Measurements from ENCODE around the gene GTF2A2.
"Not testable (repeated sequence)": the region's sequence is repeated elsewhere in the genome, so short reads cannot be mapped to it uniquely, and the experiment has no call there.

GTF2A2 gene

GRCh38 chr15:59644756-59645155, 12.6 kb downstream of the GTF2A2 start:
- H3K36me3 Mint-ChIP-seq, result peaks cover 96% of the 10 kb centered on the region
- no peaks in the 10 kb centered on the region for H3K9me3 Mint-ChIP-seq
- peaks cover 13% of the 10 kb centered on the region for H3K4me1 Mint-ChIP-seq
- peak overlapping the region; percentile 1 for H3K27ac Mint-ChIP-seq
- ATAC-seq, result peak; percentile 50
- H3K4me3 Mint-ChIP-seq, result no peak overlapping the region
- no peak for DNase-seq (ENCODE audit: low spot score in 2 of 2)

- ATAC-seq (no peak), DNase-seq (ENCODE audit: low spot score in 2 of 2) (no peak)
- no peak overlapping the region for H3K27ac Mint-ChIP-seq
- peaks cover 13% of the 10 kb centered on the region for H3K4me1 Mint-ChIP-seq
- H3K36me3 Mint-ChIP-seq, result peaks cover 95% of the 10 kb centered on the region
- H3K9me3 Mint-ChIP-seq, result no peaks in the 10 kb centered on the region
- no peak overlapping the region for H3K4me3 Mint-ChIP-seq
Measured at GRCh38 chr15:59642351-59642750, 15.0 kb downstream of the GTF2A2 start.

- H3K9me3 Mint-ChIP-seq; H3K4me1 Mint-ChIP-seq; ATAC-seq; H3K4me3 Mint-ChIP-seq; H3K27ac Mint-ChIP-seq; DNase-seq (ENCODE audit: low spot score in 2 of 2): not testable (repeated sequence)
- H3K36me3 Mint-ChIP-seq, result peaks cover 54% of the 10 kb centered on the region
Measured at GRCh38 chr15:59637507-59637906, 19.8 kb downstream of the GTF2A2 start.

DNA sequence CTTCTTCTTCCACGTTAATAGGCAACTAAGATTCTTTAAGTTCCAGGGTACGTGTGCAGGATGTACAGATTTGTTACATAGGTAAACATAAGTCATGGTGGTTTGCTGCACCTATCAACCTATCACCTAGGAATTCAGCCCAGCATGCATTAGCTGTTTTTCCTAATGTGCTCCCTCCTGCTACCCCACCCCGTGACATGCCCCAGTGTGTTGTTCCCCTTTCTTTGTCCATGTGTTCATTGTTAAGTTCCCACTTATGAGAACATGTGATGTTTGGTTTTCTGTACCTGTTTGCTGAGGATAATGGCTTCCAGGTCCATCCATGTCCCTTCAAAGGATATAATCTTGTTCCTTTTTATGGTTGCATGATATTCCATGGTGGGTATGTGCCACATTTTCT, 21.1 kb downstream of the GTF2A2 start:
- Mint-ChIP-seq H3K4me1 (no peaks in the 10 kb centered on the region), H3K9me3 (no peaks in the 10 kb centered on the region), H3K27ac (peak overlapping the region; percentile 29), H3K4me3 (no peak overlapping the region), H3K36me3 (peaks cover 41% of the 10 kb centered on the region)
- DNase-seq (ENCODE audit: low spot score in 2 of 2) (no peak), ATAC-seq (no peak)

- DNase-seq (ENCODE audit: low spot score in 2 of 2) (no peak), ATAC-seq (no peak)
- Mint-ChIP-seq H3K36me3 (peaks cover 8% of the 10 kb centered on the region), H3K4me1 (no peaks in the 10 kb centered on the region), H3K4me3 (no peak overlapping the region), H3K9me3 (no peaks in the 10 kb centered on the region), H3K27ac (no peak overlapping the region)
Measured at GRCh38 chr15:59632714-59633113, 24.6 kb downstream of the GTF2A2 start.

GRCh38 chr15:59622289-59622688, 35.0 kb downstream of the GTF2A2 start:
- DNase-seq (ENCODE audit: low spot score in 2 of 2), result peak; percentile 9 to 75
- H3K9me3 Mint-ChIP-seq, result no peaks in the 10 kb centered on the region
- peak; percentile 94 for ATAC-seq
- H3K27ac Mint-ChIP-seq, result no peak overlapping the region
- H3K36me3 Mint-ChIP-seq, result no peaks in the 10 kb centered on the region
- H3K4me1 Mint-ChIP-seq, result no peaks in the 10 kb centered on the region
- H3K4me3 Mint-ChIP-seq, result no peak overlapping the region

DNA sequence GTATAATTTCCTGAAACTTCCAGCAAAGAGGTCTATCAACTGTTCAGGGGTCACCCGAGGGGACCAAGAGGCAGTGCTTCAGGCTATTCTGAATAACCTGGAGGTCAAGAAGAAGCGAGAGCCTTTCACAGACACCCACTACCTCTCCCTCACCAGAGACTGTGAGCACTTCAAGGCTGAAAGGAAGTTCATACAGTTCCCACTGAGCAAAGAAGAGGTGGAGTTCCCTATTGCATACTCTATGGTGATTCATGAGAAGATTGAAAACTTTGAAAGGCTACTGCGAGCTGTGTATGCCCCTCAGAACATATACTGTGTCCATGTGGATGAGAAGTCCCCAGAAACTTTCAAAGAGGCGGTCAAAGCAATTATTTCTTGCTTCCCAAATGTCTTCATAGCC, 38.9 kb downstream of the GTF2A2 start:
- Mint-ChIP-seq H3K4me1 (peaks cover 5% of the 10 kb centered on the region), H3K36me3 (no peaks in the 10 kb centered on the region), H3K9me3 (no peaks in the 10 kb centered on the region), H3K27ac (no peak overlapping the region), H3K4me3 (no peak overlapping the region)
- DNase-seq (ENCODE audit: low spot score in 2 of 2) (no peak), ATAC-seq (no peak)

- Mint-ChIP-seq H3K9me3 (no peaks in the 10 kb centered on the region), H3K27ac (no peak overlapping the region), H3K36me3 (no peaks in the 10 kb centered on the region), H3K4me3 (no peak overlapping the region), H3K4me1 (peaks cover 6% of the 10 kb centered on the region)
- DNase-seq (ENCODE audit: low spot score in 2 of 2) (no peak), ATAC-seq (no peak)
Measured at GRCh38 chr15:59616379-59616778, 40.9 kb downstream of the GTF2A2 start.

- Mint-ChIP-seq H3K4me1 (peaks cover 11% of the 10 kb centered on the region), H3K9me3 (peaks cover 3% of the 10 kb centered on the region), H3K36me3 (no peaks in the 10 kb centered on the region), H3K27ac (no peak overlapping the region), H3K4me3 (no peak overlapping the region)
- DNase-seq (ENCODE audit: low spot score in 2 of 2) (no peak), ATAC-seq (no peak)
Measured at GRCh38 chr15:59615661-59616060, 41.7 kb downstream of the GTF2A2 start.

GRCh38 chr15:59614153-59614552, 43.2 kb downstream of the GTF2A2 start:
- ATAC-seq (no peak), DNase-seq (ENCODE audit: low spot score in 2 of 2) (no peak)
- no peak overlapping the region for H3K27ac Mint-ChIP-seq
- peaks cover 11% of the 10 kb centered on the region for H3K4me1 Mint-ChIP-seq
- H3K9me3 Mint-ChIP-seq, result peaks cover 3% of the 10 kb centered on the region
- H3K4me3 Mint-ChIP-seq, result no peak overlapping the region
- H3K36me3 Mint-ChIP-seq, result no peaks in the 10 kb centered on the region

DNA sequence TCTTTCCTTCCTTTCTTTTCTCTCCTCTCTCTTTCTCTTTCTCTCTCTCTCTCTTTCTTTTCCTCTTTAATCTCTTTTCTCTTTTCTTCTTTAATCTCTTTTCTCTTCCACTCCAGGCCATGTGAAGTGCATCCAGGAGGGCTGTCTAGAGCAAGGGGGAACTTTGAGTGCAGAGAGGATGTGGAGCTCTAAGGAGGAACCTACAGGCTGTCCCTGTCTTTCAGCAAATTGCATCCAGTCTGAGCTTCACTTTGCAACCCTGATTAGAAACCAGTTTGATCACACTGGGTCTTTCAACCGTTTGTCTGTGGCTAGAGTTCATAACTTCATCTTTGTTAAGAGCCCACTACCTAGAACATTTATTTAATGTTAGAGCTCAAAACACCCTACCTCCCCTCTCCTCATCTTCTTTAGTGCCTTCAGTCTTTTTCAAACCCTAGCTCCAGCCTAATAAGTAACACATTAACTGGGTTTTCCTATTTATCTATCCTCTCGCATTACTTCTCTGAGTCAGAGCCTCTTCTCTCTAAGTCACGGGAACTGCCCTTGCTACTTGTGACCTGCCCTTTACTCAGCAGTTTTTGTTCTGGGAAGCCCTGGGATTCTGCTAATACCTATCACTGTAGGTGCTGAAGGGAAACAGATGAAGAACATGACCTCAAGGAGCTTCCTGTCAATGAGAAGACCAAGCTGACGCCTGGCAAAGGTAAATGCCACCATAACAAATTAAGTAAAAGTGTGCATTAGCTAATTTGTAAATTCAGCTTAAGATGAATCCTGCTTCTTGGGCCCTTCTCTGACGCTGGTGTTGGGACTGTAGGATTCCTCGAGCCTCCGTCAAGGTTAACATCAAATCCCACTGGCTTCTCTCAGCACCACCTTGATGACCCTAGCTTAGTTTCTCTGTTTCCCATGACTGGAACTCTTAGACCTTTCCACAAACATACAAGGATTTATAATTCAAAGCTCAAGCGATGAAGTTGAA, 45.7 kb downstream of the GTF2A2 start, which contains the start of gene GCNT3:
GCNT3 (plus strand) TSS at position 508 of the 985 bp plus-strand sequence. CDS start 6,456 bp downstream, outside the sequence.
- DNase-seq (ENCODE audit: low spot score in 2 of 2) (no peak), ATAC-seq (no peak)
- peaks cover 3% of the 10 kb centered on the region for H3K9me3 Mint-ChIP-seq
- H3K4me1 Mint-ChIP-seq, result peaks cover 11% of the 10 kb centered on the region
- H3K36me3 Mint-ChIP-seq, result no peaks in the 10 kb centered on the region
- no peak within 1 kb of the TSS for H3K4me3 Mint-ChIP-seq
- peak within 1 kb of the TSS; percentile 18 for H3K27ac Mint-ChIP-seq

DNA sequence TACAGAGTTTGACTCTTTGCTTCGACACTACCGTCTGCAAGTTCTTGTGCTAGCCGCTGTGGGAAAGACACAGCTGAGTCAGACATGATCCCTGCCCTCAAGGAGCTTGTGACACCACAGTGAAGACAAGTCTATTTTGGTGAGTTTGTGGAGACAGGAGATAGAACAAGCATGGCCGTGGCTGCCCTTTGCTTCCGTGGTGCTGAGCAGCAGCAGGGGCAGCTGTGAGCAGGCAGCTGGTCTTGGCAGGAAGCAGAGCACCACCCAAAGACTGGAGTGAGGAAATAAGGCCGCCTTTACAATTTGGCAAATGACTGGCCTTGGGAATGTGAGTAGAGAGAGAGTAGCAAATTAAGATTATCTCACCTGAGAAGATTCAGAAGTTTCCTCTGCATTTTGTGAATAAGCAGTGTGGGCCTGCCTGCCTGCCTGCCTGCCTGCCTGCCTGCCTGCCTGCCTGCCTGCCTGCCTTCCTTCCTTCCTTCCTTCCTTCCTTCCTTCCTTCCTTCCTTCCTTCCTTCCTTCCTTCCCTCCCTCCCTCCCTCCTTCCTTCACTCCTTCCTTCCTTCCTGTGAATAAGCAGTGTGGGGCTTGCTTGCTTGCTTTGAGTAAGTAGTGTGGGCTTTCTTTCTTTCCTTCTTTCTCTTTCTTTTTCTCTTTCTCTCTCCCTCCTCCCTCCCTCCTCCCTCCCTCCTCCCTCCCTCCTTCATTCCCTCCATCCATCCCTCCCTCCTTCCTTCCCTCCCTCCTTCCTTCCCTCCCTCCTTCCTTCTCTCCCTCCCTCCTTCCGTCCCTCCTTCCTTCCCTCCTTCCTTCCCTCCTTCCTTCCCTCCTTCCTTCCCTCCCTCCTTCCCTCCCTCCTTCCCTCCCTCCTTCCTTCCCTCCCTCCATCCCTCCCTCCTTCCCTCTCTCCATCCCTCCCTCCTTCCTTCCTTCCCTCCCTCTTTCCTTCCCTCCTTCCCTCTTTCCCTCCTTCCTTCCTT, 47.3 kb downstream of the GTF2A2 start:
- no peak overlapping the region for H3K27ac Mint-ChIP-seq

GRCh38 chr15:59605994-59606393, 51.3 kb downstream of the GTF2A2 start:
- peaks cover 1% of the 10 kb centered on the region for H3K4me1 Mint-ChIP-seq
- no peak overlapping the region for H3K4me3 Mint-ChIP-seq
- no peak for ATAC-seq
- no peak for DNase-seq (ENCODE audit: low spot score in 2 of 2)
- no peak overlapping the region for H3K27ac Mint-ChIP-seq
- peaks cover 8% of the 10 kb centered on the region for H3K9me3 Mint-ChIP-seq
- H3K36me3 Mint-ChIP-seq, result no peaks in the 10 kb centered on the region

More for the DNA sequence above, 47.3 kb downstream of the GTF2A2 start:
- DNase-seq (ENCODE audit: low spot score in 2 of 2) (no peak), ATAC-seq (no peak)
- H3K4me3 Mint-ChIP-seq, result no peak overlapping the region
- peaks cover 3% of the 10 kb centered on the region for H3K9me3 Mint-ChIP-seq
- no peaks in the 10 kb centered on the region for H3K36me3 Mint-ChIP-seq
- peaks cover 7% of the 10 kb centered on the region for H3K4me1 Mint-ChIP-seq

- no peak for DNase-seq (ENCODE audit: low spot score in 2 of 2)
- no peak overlapping the region for H3K27ac Mint-ChIP-seq
- no peaks in the 10 kb centered on the region for H3K36me3 Mint-ChIP-seq
- H3K4me1 Mint-ChIP-seq, result no peaks in the 10 kb centered on the region
- H3K9me3 Mint-ChIP-seq, result no peaks in the 10 kb centered on the region
- ATAC-seq, result no peak
- no peak overlapping the region for H3K4me3 Mint-ChIP-seq
Measured at GRCh38 chr15:59598461-59598860, 58.9 kb downstream of the GTF2A2 start.

GRCh38 chr15:59596640-59597039, 60.7 kb downstream of the GTF2A2 start:
- no peak for DNase-seq (ENCODE audit: low spot score in 2 of 2)
- Mint-ChIP-seq H3K27ac (no peak overlapping the region), H3K4me3 (no peak overlapping the region), H3K4me1 (peaks cover 1% of the 10 kb centered on the region), H3K9me3 (no peaks in the 10 kb centered on the region), H3K36me3 (no peaks in the 10 kb centered on the region)
- ATAC-seq, result no peak
